NCI-H82 treated with DMSO at 0.1 percent for 48 hours (cell line): ENCODE results near the gene GSDMA.
"Not testable (repeated sequence)": the region's sequence is repeated elsewhere in the genome, so short reads cannot be mapped to it uniquely, and the experiment has no call there.

ENCODE experiments used
- DNase-seq: peaks from one replicate; lab custom pipeline; 2025; ENCODE audit not compliant: unreplicated experiment; lab: John Stamatoyannopoulos, UW

Gene GSDMA

GRCh38 chr17:39996162-39996561 lies 33.4 kb downstream of the GSDMA start:
- DNase-seq = no peak

GRCh38 chr17:39996800-39997199 lies 34.0 kb downstream of the GSDMA start:
- DNase-seq = no peak

- no peak for DNase-seq
Observed at GRCh38 chr17:39997543-39997942, 34.7 kb downstream of the GSDMA start.

GRCh38 chr17:39999067-39999466 lies 36.3 kb downstream of the GSDMA start:
- no peak for DNase-seq

- DNase-seq = no peak
Observed at GRCh38 chr17:40000161-40000560, 37.4 kb downstream of the GSDMA start.

- not testable (repeated sequence) for DNase-seq
Observed at GRCh38 chr17:40001335-40001734, 38.5 kb downstream of the GSDMA start.

GRCh38 chr17:40004072-40004471 lies 41.3 kb downstream of the GSDMA start:
- no peak for DNase-seq

- no peak for DNase-seq
Observed at GRCh38 chr17:40004712-40005111, 41.9 kb downstream of the GSDMA start.

GRCh38 chr17:40005520-40005919 lies 42.7 kb downstream of the GSDMA start:
- no peak for DNase-seq

- not testable (repeated sequence) for DNase-seq
Observed at GRCh38 chr17:40010946-40011500, 48.2 kb downstream of the GSDMA start.

- DNase-seq = not testable (repeated sequence)
Observed at GRCh38 chr17:40012017-40012647, 49.3 kb downstream of the GSDMA start.

GRCh38 chr17:40014375-40014980 lies 51.7 kb downstream of the GSDMA start:
- no peak for DNase-seq

GRCh38 chr17:40015005-40015997 lies 52.5 kb downstream of the GSDMA start, which contains the start of gene CSF3:
Gene CSF3 (plus strand): TSS chr17:40015440. CDS start chr17:40015475, 35 bp downstream.
- no peak for DNase-seq

GRCh38 chr17:40015998-40016985 lies 53.5 kb downstream of the GSDMA start:
- no peak for DNase-seq

GRCh38 chr17:40017422-40018080 lies 54.7 kb downstream of the GSDMA start:
- DNase-seq = no peak

GRCh38 chr17:40018211-40019121 lies 55.7 kb downstream of the GSDMA start:
- no peak for DNase-seq

GRCh38 chr17:40019140-40019991 lies 56.6 kb downstream of the GSDMA start:
- DNase-seq = no peak

- DNase-seq = no peak
Observed at GRCh38 chr17:40020146-40020545, 57.3 kb downstream of the GSDMA start.
